HepG2 (cell line): ENCODE results near the gene RPH3AL. TPM values are rescaled to one million over a fixed set of nuclear protein-coding genes. Genes with fewer than 3 reads are reported as not detected.

Experiments used
- ATAC-seq: fragments of 200-7000 bp; cut with Tn5 transposase; 3 replicates; pipeline ENCODE4 v1.9.1; 2020; ENCODE audit warnings: mild to moderate bottlenecking, moderate library complexity
- BruUV-seq: library from RNA; stranded (reverse); fragments of 400-500 nt; replicated peaks from 2 replicates; lab custom pipeline; 2021; lab: Mats Ljungman, UMichigan
- CTCF ChIA-PET: fragments of 300-600 bp; formaldehyde crosslinking; extraction: SDS; loops from one replicate; lab custom pipeline; 2021; ENCODE audit warnings: low total read pairs, inconsistent platforms, low intra/inter-chr PET ratio; lab: Yijun Ruan, JAX
- POLR2A ChIA-PET: fragments of 350-600 bp; sonication (Branson Sonifier 250); formaldehyde crosslinking; loops from one replicate; lab custom pipeline; 2020; ENCODE audit warnings: antibody characterized with exemption, inconsistent platforms; lab: Yijun Ruan, JAX
- DNase-seq: peaks from one replicate; pipeline ENCODE4 v3.0.0-alpha.2; 2015; ENCODE audit warnings: low spot score
- FAIRE-seq: peaks from 3 replicates; lab custom pipeline; 2011; peaks lifted over from hg19 to GRCh38; lab: Jason Lieb, UNC
- H2AFZ ChIP-seq: one replicate; pipeline ENCODE4 v1.6.1; 2011; ENCODE audit warnings: low read length, inconsistent platforms
- H3K27ac ChIP-seq: fragments of 300-600 bp; 3 replicates; pipeline ENCODE4 v1.8.0; 2011; ENCODE audit warnings: mixed run types, mild to moderate bottlenecking, mixed read lengths, low read length, inconsistent platforms; ENCODE audit not compliant: insufficient read depth; ENCODE audit errors: extremely low read length
- H3K27me3 ChIP-seq, 2 experiments: fragments of 200-600 bp in 1 of 2; 2 replicates in 1 of 2; 3 replicates in 1 of 2; pipeline versions ENCODE4 v1.6.0 to v1.8.0; 2011; ENCODE audit warnings: low read length in 2 of 2, mild to moderate bottlenecking in 2 of 2, moderate library complexity in 2 of 2, inconsistent platforms in 1 of 2; ENCODE audit not compliant: insufficient read depth in 2 of 2, control insufficient read depth in 1 of 2
- H3K36me3 ChIP-seq, 2 experiments: fragments of 200-600 bp in 1 of 2; replicated peaks in 1 of 2; 2 replicates in 1 of 2; 3 replicates in 1 of 2; pipeline versions ENCODE4 v1.5.1 to v1.8.0; 2011; ENCODE audit warnings: low read length in 2 of 2, inconsistent platforms in 1 of 2; ENCODE audit not compliant: insufficient read depth in 2 of 2, control insufficient read depth in 1 of 2
- H3K4me1 ChIP-seq: 2 replicates; pipeline ENCODE4 v1.5.1; 2012; ENCODE audit warnings: low read length, inconsistent platforms; ENCODE audit not compliant: insufficient read depth
- H3K4me2 ChIP-seq: 2 replicates; pipeline ENCODE4 v1.6.0; 2011; ENCODE audit warnings: low read depth, low read length, inconsistent platforms
- H3K4me3 ChIP-seq, 3 experiments: fragments of 200-600 bp in 1 of 3; sonication (generic), shearing (Covaris generic) in 1 of 3; replicated peaks in 1 of 3; 2 replicates each; pipeline ENCODE4 v1.5.1; 2011 to 2016; ENCODE audit warnings: low read length in 3 of 3, inconsistent platforms in 2 of 3, low read depth in 2 of 3, mild to moderate bottlenecking in 2 of 3, control low read depth in 1 of 3, mixed read lengths in 1 of 3; ENCODE audit not compliant: insufficient read depth in 1 of 3
- H3K79me2 ChIP-seq: one replicate; pipeline ENCODE4 v1.6.1; 2011; ENCODE audit warnings: low read length, inconsistent platforms; ENCODE audit not compliant: insufficient read depth
- H3K9ac ChIP-seq: 2 replicates; pipeline ENCODE4 v1.6.0; 2011; ENCODE audit warnings: mild to moderate bottlenecking, low read depth, low read length, inconsistent platforms; ENCODE audit not compliant: insufficient read depth
- H3K9me3 ChIP-seq: 2 replicates; pipeline ENCODE4 v1.5.1; 2012; ENCODE audit warnings: mild to moderate bottlenecking, low read length
- H4K20me1 ChIP-seq: 2 replicates; pipeline ENCODE4 v1.6.0; 2011; ENCODE audit warnings: inconsistent platforms, mild to moderate bottlenecking, low read length, moderate library complexity; ENCODE audit not compliant: insufficient read depth
- HNF4A ChIP-seq: sonication (generic); formaldehyde crosslinking; IDR thresholded peaks from 2 replicates; pipeline ENCODE4 v1.4.0; 2020; ENCODE audit warnings: missing genetic modification reagents
- TBP ChIP-seq: sonication (generic); formaldehyde crosslinking; IDR thresholded peaks from 2 replicates; pipeline ENCODE4 v1.5.0; 2020; ENCODE audit warnings: missing genetic modification reagents
- ZFP1 ChIP-seq: IDR thresholded peaks from 2 replicates; pipeline ENCODE4 v1.6.1; 2016
- ZMYM3 ChIP-seq: sonication (generic); formaldehyde crosslinking; IDR thresholded peaks from 2 replicates; pipeline ENCODE4 v1.5.1; 2020; ENCODE audit warnings: mild to moderate bottlenecking, missing genetic modification reagents
- ZNF460 ChIP-seq: sonication (generic); formaldehyde crosslinking; IDR thresholded peaks from 2 replicates; pipeline ENCODE4 v1.5.1; 2020; ENCODE audit warnings: missing genetic modification reagents, mild to moderate bottlenecking, borderline replicate concordance
- ZNF572 ChIP-seq: sonication (generic); formaldehyde crosslinking; IDR thresholded peaks from 2 replicates; pipeline ENCODE4 v1.5.1; 2020; ENCODE audit warnings: mild to moderate bottlenecking, missing genetic modification reagents
- WGBS: methylation state at CpG from one replicate; pipeline ENCODE4 v1.1.6; 2017; ENCODE audit warnings: low lambda C conversion rate; 5-methylcytosine and 5-hydroxymethylcytosine counted together
- in situ Hi-C: cut with HindIII; loops from 2 replicates; pipeline ENCODE4 v1.10.0; 2017; ENCODE audit warnings: low pct_unique_long_range_greater_than_20kb; ENCODE audit not compliant: extremely low pct_ligation_motif_present
- intact Hi-C: fragments of 100-400 bp; cut with micrococcal nuclease; formaldehyde crosslinking; loops from one replicate; pipeline ENCODE4 v1.10.0; 2022; ENCODE audit not compliant: unreplicated experiment
- polyA plus RNA-seq, 8 experiments: library from polyadenylated mRNA; depleted of rRNA in 3 of 8; stranded (reverse) in 7 of 8; unstranded in 1 of 8; fragments of >200 nt; fragmentation: Illumina TruSeq in 4 of 8; extraction: Trizol in 4 of 8; gene quantifications; 2 replicates each; pipeline versions ENCODE4 v1.2.1 to v1.2.3, GENCODE V29; 2011 to 2016; ENCODE audit warnings: low read depth in 4 of 8, missing spikeins in 1 of 8, mixed read lengths in 1 of 8; ENCODE audit not compliant: insufficient read depth in 1 of 8
- total RNA-seq, 5 experiments: library from RNA; depleted of rRNA; stranded (reverse); fragments of >200 nt; fragmentation: Illumina TruSeq; extraction: Trizol; gene quantifications; 2 replicates each; pipeline ENCODE4 v1.2.3, GENCODE V29; 2016; ENCODE audit warnings: low read depth in 1 of 5
- TF ChIP-seq, protein P1 (sequence below): sonication (generic); formaldehyde crosslinking; IDR thresholded peaks from 2 replicates; pipeline ENCODE4 v1.4.0; 2020; ENCODE audit warnings: missing genetic modification reagents

The RPH3AL gene
- total and polyA plus RNA-seq, 2 of the 13 experiments (the other 11 are each of a cell fraction or from before 2014, with no cell fraction given), result 7.8 to 16.4 TPM

DNA sequence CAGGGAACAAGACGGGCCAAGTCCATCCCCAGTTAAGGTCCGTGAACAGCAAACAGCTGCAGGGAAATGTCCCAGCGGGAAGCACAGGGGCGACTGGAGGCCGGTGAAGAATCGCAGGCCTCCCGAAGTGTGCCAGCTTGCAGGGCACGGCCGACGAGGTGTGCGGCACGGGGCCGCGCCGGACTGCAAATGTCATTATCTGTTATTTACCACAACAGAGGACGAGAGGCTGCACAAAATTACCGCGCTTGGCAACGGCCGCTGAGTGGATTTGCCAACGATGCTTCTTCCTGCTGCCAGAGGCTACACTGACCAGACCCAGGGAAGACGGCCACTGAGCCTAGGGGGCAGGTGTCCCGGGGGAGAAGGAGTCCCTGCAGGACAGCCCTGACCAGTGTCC, 53.1 kb downstream of the RPH3AL start:
- H3K9ac ChIP-seq, result no peak overlapping the region
- no peak overlapping the region for H3K27ac ChIP-seq
- no peak for DNase-seq
- TF ChIP-seq TBP (no peak), ZMYM3 (CRISPR knock-in tag) (no peak), HNF4A (no peak), ZNF572 (CRISPR knock-in tag) (no peak), ZFP1 (CRISPR knock-in tag) (no peak), ZNF460 (no peak)
- TF ChIP-seq, protein P1, sequence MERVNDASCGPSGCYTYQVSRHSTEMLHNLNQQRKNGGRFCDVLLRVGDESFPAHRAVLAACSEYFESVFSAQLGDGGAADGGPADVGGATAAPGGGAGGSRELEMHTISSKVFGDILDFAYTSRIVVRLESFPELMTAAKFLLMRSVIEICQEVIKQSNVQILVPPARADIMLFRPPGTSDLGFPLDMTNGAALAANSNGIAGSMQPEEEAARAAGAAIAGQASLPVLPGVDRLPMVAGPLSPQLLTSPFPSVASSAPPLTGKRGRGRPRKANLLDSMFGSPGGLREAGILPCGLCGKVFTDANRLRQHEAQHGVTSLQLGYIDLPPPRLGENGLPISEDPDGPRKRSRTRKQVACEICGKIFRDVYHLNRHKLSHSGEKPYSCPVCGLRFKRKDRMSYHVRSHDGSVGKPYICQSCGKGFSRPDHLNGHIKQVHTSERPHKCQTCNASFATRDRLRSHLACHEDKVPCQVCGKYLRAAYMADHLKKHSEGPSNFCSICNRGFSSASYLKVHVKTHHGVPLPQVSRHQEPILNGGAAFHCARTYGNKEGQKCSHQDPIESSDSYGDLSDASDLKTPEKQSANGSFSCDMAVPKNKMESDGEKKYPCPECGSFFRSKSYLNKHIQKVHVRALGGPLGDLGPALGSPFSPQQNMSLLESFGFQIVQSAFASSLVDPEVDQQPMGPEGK (CRISPR knock-in tag), result no peak
- in situ Hi-C loops (loop anchor here (10.0 kb wide), 1 partner anchor 65 kb away; no protein-coding TSS in a partner anchor), intact Hi-C loops (no loop called here)
- no peaks in the 10 kb centered on the region for H3K4me1 ChIP-seq
- no peaks in the 10 kb centered on the region for H3K79me2 ChIP-seq
- no TSS peak for BruUV-seq
- CTCF ChIA-PET, result no interaction called here
- no peak for ATAC-seq
- no peaks in the 10 kb centered on the region for H3K27me3 ChIP-seq
- H3K9me3 ChIP-seq, result no peaks in the 10 kb centered on the region
- FAIRE-seq, result no peak
- no peak overlapping the region for H2AFZ ChIP-seq
- no peak overlapping the region for H3K4me3 ChIP-seq
- H4K20me1 ChIP-seq, result no peaks in the 10 kb centered on the region
- POLR2A ChIA-PET, result no interaction called here
- 85% methylated on average over 23 of the region's 23 CpGs for WGBS
- H3K4me2 ChIP-seq, result no peak overlapping the region
- peaks cover 2 to 6% of the 10 kb centered on the region in 2 experiments; a peak in 4 of 5 replicates for H3K36me3 ChIP-seq
